ENCODE results near the gene PRDM11. TPM values are rescaled to one million over a fixed set of nuclear protein-coding genes. Genes with fewer than 3 reads are reported as not detected.

PRDM11 gene
- total and polyA plus RNA-seq, 10 of the 15 experiments (the other 5 are each of a cell fraction or from before 2014, with no cell fraction given): 0.03 to 2.4 (median 0.53) TPM

GRCh38 chr11:45163956-45164575, 17.6 kb downstream of the PRDM11 start:
- Histone ChIP-seq H3K9me3 (replicated peaks; ENCODE audit: control insufficient read depth, insufficient read depth, low read length) (no peaks in the 10 kb centered on the region), H3K36me3 (ENCODE audit: control insufficient read depth in 2 of 2, insufficient read depth in 2 of 2, low read length in 1 of 2) (no peaks in the 10 kb centered on the region), H2AFZ (ENCODE audit: control insufficient read depth, low read depth, low read length) (no peak overlapping the region), H3K9ac (ENCODE audit: control insufficient read depth, insufficient read depth, low read length) (no peak overlapping the region), H4K20me1 (ENCODE audit: control insufficient read depth, insufficient read depth) (no peaks in the 10 kb centered on the region), H3K79me2 (ENCODE audit: control insufficient read depth, insufficient read depth, low read length) (no peaks in the 10 kb centered on the region), H3K4me1 (ENCODE audit: control insufficient read depth, insufficient read depth, low read length) (no peaks in the 10 kb centered on the region; the same call in 1 of the 2 replicates), H3K27me3 (replicated peaks in 1 of 2; ENCODE audit: control insufficient read depth in 2 of 2, insufficient read depth in 2 of 2, low read length in 1 of 2) (no peaks in the 10 kb centered on the region), H3K4me3 (no peak overlapping the region), H3K4me2 (ENCODE audit: control insufficient read depth, insufficient read depth) (no peak overlapping the region), H3K27ac (ENCODE audit: control insufficient read depth, insufficient read depth) (no peak overlapping the region)
- in situ Hi-C loops (cut with MboI) (no loop called here), intact Hi-C loops (cut with micrococcal nuclease; ENCODE audit: unreplicated experiment) (no loop called here)
- TF ChIP-seq TCF7 (IDR thresholded peaks at IDR 0.05; ENCODE audit: borderline replicate concordance) (no peak), NFYA (IDR thresholded peaks at IDR 0.05; ENCODE audit: borderline replicate concordance, low read depth, low read length) (no peak), BHLHE40 (IDR thresholded peaks at IDR 0.05; ENCODE audit: borderline replicate concordance in 1 of 2, low read depth in 2 of 2, low read length in 1 of 2) (no peak), ZZZ3 (IDR thresholded peaks at IDR 0.05; ENCODE audit: control insufficient read depth, insufficient read length, low read depth) (no peak), DPF2 (IDR thresholded peaks at IDR 0.05) (no peak), EP300 (IDR thresholded peaks at IDR 0.05; ENCODE audit: borderline replicate concordance in 1 of 2, control insufficient read depth in 1 of 2, low read depth in 2 of 2, low read length in 2 of 2) (no peak), PML (IDR thresholded peaks at IDR 0.05; ENCODE audit: low read length) (no peak), CBX5 (IDR thresholded peaks at IDR 0.05; ENCODE audit: low read depth) (no peak)
- RAD21 ChIA-PET (ENCODE audit: unreplicated experiment): interaction anchor here (0.7 kb wide), 1 partner anchor 72 kb away, joined by 3 read pairs; no protein-coding TSS in a partner anchor
- 25% methylated on average over 15 of the region's 15 CpGs for WGBS (ENCODE audit: insufficient coverage, insufficient replicate concordance, low lambda C conversion rate, missing lambda C conversion rate)
- SMC1A ChIA-PET (ENCODE audit: uncharacterized antibody, unreplicated experiment): no interaction called here
- no TSS peak for BruUV-seq (replicated peaks)
- DNase-seq (ENCODE audit: low read depth, low spot score) (no peak), ATAC-seq (no peak), FAIRE-seq (no peak)
- POLR2A ChIA-PET: no interaction called here
- CTCF ChIA-PET: no interaction called here

- Histone ChIP-seq H3K4me3 (no peak overlapping the region), H3K9ac (ENCODE audit: control insufficient read depth, insufficient read depth, low read length) (no peak overlapping the region), H3K4me2 (ENCODE audit: control insufficient read depth, insufficient read depth) (no peak overlapping the region), H3K36me3 (ENCODE audit: control insufficient read depth in 2 of 2, insufficient read depth in 2 of 2, low read length in 1 of 2) (no peaks in the 10 kb centered on the region), H3K27me3 (replicated peaks in 1 of 2; ENCODE audit: control insufficient read depth in 2 of 2, insufficient read depth in 2 of 2, low read length in 1 of 2) (no peaks in the 10 kb centered on the region), H3K9me3 (replicated peaks; ENCODE audit: control insufficient read depth, insufficient read depth, low read length) (no peaks in the 10 kb centered on the region), H3K27ac (ENCODE audit: control insufficient read depth, insufficient read depth) (no peak overlapping the region), H3K4me1 (ENCODE audit: control insufficient read depth, insufficient read depth, low read length) (no peaks in the 10 kb centered on the region; the same call in 1 of the 2 replicates), H4K20me1 (ENCODE audit: control insufficient read depth, insufficient read depth) (no peaks in the 10 kb centered on the region), H3K79me2 (ENCODE audit: control insufficient read depth, insufficient read depth, low read length) (no peaks in the 10 kb centered on the region), H2AFZ (ENCODE audit: control insufficient read depth, low read depth, low read length) (no peak overlapping the region)
- SMC1A ChIA-PET (ENCODE audit: uncharacterized antibody, unreplicated experiment): no interaction called here
- TF ChIP-seq RCOR1 (conservative IDR thresholded peaks at IDR 0.05; ENCODE audit: low read depth, low read length) (no peak), TARDBP (IDR thresholded peaks at IDR 0.05; ENCODE audit: borderline replicate concordance) (no peak), SMAD5 (IDR thresholded peaks at IDR 0.05; ENCODE audit: low read depth) (no peak), RAD51 (IDR thresholded peaks at IDR 0.05) (no peak)
- RAD21 ChIA-PET (ENCODE audit: unreplicated experiment): no interaction called here
- POLR2A ChIA-PET: no interaction called here
- no peak for FAIRE-seq
- DNase-seq (ENCODE audit: low read depth, low spot score): no peak
- 50% methylated on average over 9 of the region's 9 CpGs for WGBS (ENCODE audit: insufficient coverage, insufficient replicate concordance, low lambda C conversion rate, missing lambda C conversion rate)
- CTCF ChIA-PET: no interaction called here
- intact Hi-C loops (cut with micrococcal nuclease; ENCODE audit: unreplicated experiment): no loop called here
- in situ Hi-C loops (cut with MboI): no loop called here
- BruUV-seq (replicated peaks): no TSS peak
- no peak for ATAC-seq
Measured at GRCh38 chr11:45165386-45165785, 18.9 kb downstream of the PRDM11 start.
